ENCODE data around the gene COL4A4.

- no peak for TF ChIP-seq CTCF (conservative IDR thresholded peaks at IDR 0.05; ENCODE audit: low read depth in 2 of 2)
- TF ChIP-seq, protein P1, sequence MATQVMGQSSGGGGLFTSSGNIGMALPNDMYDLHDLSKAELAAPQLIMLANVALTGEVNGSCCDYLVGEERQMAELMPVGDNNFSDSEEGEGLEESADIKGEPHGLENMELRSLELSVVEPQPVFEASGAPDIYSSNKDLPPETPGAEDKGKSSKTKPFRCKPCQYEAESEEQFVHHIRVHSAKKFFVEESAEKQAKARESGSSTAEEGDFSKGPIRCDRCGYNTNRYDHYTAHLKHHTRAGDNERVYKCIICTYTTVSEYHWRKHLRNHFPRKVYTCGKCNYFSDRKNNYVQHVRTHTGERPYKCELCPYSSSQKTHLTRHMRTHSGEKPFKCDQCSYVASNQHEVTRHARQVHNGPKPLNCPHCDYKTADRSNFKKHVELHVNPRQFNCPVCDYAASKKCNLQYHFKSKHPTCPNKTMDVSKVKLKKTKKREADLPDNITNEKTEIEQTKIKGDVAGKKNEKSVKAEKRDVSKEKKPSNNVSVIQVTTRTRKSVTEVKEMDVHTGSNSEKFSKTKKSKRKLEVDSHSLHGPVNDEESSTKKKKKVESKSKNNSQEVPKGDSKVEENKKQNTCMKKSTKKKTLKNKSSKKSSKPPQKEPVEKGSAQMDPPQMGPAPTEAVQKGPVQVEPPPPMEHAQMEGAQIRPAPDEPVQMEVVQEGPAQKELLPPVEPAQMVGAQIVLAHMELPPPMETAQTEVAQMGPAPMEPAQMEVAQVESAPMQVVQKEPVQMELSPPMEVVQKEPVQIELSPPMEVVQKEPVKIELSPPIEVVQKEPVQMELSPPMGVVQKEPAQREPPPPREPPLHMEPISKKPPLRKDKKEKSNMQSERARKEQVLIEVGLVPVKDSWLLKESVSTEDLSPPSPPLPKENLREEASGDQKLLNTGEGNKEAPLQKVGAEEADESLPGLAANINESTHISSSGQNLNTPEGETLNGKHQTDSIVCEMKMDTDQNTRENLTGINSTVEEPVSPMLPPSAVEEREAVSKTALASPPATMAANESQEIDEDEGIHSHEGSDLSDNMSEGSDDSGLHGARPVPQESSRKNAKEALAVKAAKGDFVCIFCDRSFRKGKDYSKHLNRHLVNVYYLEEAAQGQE (IDR thresholded peaks at IDR 0.05; ENCODE audit: unreplicated experiment) = no peak
- no peak for TF ChIP-seq POLR2AphosphoS5 (IDR thresholded peaks at IDR 0.05; ENCODE audit: low read depth)
- no peak for TF ChIP-seq EZH2 (IDR thresholded peaks at IDR 0.05; ENCODE audit: low read depth, unreplicated experiment)
- no peak for TF ChIP-seq CREB1 (CRISPR knock-in tag; IDR thresholded peaks at IDR 0.05; ENCODE audit: low read depth)
- no peak for TF ChIP-seq ETS1 (IDR thresholded peaks at IDR 0.05)
- no peak for TF ChIP-seq JUNB (IDR thresholded peaks at IDR 0.05; ENCODE audit: unreplicated experiment)
- TF ChIP-seq EZH2phosphoT487 (IDR thresholded peaks at IDR 0.05; ENCODE audit: unreplicated experiment) = no peak
- TF ChIP-seq ZNF331 (CRISPR knock-in tag; IDR thresholded peaks at IDR 0.05; ENCODE audit: low read depth) = no peak
- no peak for TF ChIP-seq ZNF114 (CRISPR knock-in tag; IDR thresholded peaks at IDR 0.05)
Measured at GRCh38 chr2:227123697-227124096, 40.3 kb downstream of the COL4A4 start.
